ENCODE results near the gene IGF2R.
"Not testable (repeated sequence)": the region's sequence is repeated elsewhere in the genome, so short reads cannot be mapped to it uniquely, and the experiment has no call there.

The IGF2R gene

DNA sequence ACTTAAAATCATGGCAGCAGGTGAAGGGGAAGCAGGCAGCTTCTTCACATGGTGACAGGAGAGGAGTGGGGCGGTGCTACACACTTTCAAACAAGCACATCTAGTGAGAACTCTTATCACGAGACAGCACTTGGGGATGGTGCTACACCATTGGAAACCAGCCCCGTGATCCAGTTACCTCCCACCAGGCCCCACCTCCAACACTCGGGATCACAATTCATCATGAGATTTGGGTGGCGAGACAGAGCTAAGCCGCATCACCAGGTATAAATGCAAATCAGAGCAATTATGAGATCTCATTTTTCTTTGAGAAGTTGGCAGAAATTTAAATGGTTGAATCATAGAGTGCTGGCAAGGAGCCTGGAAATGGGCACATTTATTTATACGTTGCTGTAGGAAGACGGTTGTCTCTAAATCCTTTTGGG lies 31.4 kb downstream of the IGF2R start:
- no peak for DNase-seq (ENCODE audit: low read depth)
- TF ChIP-seq MYC (IDR thresholded peaks at IDR 0.05; ENCODE audit: low read depth, low read length) = no peak
- TF ChIP-seq CTCF (IDR thresholded peaks at IDR 0.05; ENCODE audit: low read depth, low read length) = no peak
- TF ChIP-seq POLR2A (IDR thresholded peaks at IDR 0.05; ENCODE audit: extremely low read depth, insufficient read length) = no peak
- TF ChIP-seq, protein P1, sequence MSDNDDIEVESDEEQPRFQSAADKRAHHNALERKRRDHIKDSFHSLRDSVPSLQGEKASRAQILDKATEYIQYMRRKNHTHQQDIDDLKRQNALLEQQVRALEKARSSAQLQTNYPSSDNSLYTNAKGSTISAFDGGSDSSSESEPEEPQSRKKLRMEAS (IDR thresholded peaks at IDR 0.05; ENCODE audit: low read depth, low read length) = no peak
- H3K4me3 ChIP-seq (ENCODE audit: low read depth, low read length) = no peak overlapping the region

DNA sequence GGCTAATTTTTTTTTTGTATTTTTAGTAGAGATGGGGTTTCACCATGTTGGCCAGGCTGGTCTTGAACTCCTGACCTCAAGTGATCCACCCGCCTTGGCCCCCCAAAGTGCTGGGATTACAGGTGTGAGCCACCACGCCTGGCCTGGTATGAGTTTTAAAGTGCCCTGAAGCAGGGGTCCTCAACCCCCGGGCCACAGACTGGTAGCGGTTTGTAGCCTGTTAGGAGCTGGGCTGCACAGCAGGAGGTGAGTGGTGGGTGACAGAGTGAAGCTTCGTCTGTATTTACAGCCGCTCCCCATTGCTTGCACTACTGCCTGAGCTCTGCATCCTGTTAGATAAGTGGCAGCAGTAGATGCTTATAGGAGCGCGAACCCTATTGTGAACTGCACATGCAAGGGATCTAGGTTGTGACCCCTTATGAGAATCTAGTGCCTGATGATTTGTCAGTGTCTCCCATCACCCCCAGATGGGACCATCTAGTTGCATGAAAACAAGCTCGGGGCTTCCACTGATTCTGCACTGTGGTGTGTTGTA lies 32.1 kb downstream of the IGF2R start:
- not testable (repeated sequence) for DNase-seq (ENCODE audit: low read depth); H3K4me3 ChIP-seq (ENCODE audit: low read depth, low read length)

DNA sequence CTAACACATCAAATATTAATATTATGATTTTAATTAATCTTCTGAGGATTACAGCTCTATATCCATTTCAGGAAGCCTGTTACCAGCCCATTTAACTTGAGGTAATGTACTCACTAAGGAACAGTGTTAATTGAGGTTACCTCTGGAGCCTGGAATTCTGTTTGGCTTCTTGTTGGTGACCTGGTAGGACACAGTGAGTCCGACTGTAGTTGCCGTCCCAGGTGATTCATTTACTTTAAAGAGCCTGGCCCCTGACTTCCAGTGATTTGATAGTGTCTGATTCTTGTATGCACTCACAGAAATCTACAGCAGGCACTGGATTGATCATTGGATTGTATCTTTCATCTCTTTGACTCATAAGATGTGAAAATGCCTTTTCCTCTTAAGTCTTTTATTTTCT lies 34.0 kb downstream of the IGF2R start:
- TF ChIP-seq CTCF (IDR thresholded peaks at IDR 0.05; ENCODE audit: low read depth, low read length) = no peak
- TF ChIP-seq MYC (IDR thresholded peaks at IDR 0.05; ENCODE audit: low read depth, low read length) = no peak
- TF ChIP-seq, protein P1 (IDR thresholded peaks at IDR 0.05; ENCODE audit: low read depth, low read length) = no peak
- TF ChIP-seq POLR2A (IDR thresholded peaks at IDR 0.05; ENCODE audit: extremely low read depth, insufficient read length) = no peak
- DNase-seq (ENCODE audit: low read depth) = no peak
- H3K4me3 ChIP-seq (ENCODE audit: low read depth, low read length) = no peak overlapping the region

- no peak overlapping the region for H3K4me3 ChIP-seq (ENCODE audit: low read depth, low read length)
- TF ChIP-seq CTCF (IDR thresholded peaks at IDR 0.05; ENCODE audit: low read depth, low read length) (no peak), POLR2A (IDR thresholded peaks at IDR 0.05; ENCODE audit: extremely low read depth, insufficient read length) (no peak), MYC (IDR thresholded peaks at IDR 0.05; ENCODE audit: low read depth, low read length) (no peak)
- TF ChIP-seq, protein P1 (IDR thresholded peaks at IDR 0.05; ENCODE audit: low read depth, low read length) = no peak
- DNase-seq (ENCODE audit: low read depth) = no peak
Measured at GRCh38 chr6:160004018-160004417, 35.1 kb downstream of the IGF2R start.

DNA sequence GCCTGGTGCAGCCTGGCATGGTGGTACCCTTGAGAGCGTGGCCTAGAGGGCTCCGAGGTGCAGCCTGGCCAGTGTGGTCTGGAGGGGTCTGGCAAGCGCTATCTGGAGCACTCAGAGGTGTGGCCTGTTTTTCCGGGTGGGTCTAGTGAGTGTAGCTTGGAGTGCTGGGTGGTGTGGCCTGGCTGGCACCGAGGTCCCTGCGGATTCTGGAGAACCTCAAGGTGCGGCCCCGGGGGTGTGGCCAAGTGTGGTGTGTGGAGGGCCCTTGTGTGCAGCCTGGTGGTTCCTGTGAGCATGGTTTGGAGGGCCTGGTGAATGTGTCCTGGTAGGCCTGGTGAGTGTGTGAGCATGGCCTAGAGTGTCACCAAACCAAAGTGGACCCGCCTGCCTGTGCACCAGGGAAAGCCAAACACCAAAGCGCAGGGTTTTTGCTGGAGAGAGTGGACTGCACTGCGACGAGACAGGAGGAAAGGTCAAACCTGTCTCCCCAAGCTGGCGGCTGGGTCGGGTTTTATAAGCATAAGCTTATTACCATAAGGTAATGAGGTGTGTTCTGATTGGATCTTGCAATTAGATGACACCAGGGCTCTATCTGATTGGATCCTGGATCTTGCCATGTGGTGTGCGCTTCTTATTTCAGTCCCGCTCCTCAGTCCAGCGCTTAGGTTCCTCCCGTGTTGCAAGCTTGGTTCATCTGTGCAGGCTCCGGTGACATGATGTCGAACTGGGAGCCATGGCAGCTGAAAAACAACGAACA lies 35.7 kb downstream of the IGF2R start:
- DNase-seq (ENCODE audit: low read depth) = no peak
- TF ChIP-seq POLR2A (IDR thresholded peaks at IDR 0.05; ENCODE audit: extremely low read depth, insufficient read length) (no peak), CTCF (IDR thresholded peaks at IDR 0.05; ENCODE audit: low read depth, low read length) (no peak), MYC (IDR thresholded peaks at IDR 0.05; ENCODE audit: low read depth, low read length) (no peak)
- TF ChIP-seq, protein P1 (IDR thresholded peaks at IDR 0.05; ENCODE audit: low read depth, low read length) = no peak
- H3K4me3 ChIP-seq (ENCODE audit: low read depth, low read length) = no peak overlapping the region

- no peak for DNase-seq (ENCODE audit: low read depth)
- no peak overlapping the region for H3K4me3 ChIP-seq (ENCODE audit: low read depth, low read length)
- TF ChIP-seq POLR2A (IDR thresholded peaks at IDR 0.05; ENCODE audit: extremely low read depth, insufficient read length) = no peak
- TF ChIP-seq, protein P1 (IDR thresholded peaks at IDR 0.05; ENCODE audit: low read depth, low read length) = no peak
- no peak for TF ChIP-seq MYC (IDR thresholded peaks at IDR 0.05; ENCODE audit: low read depth, low read length)
- no peak for TF ChIP-seq CTCF (IDR thresholded peaks at IDR 0.05; ENCODE audit: low read depth, low read length)
Measured at GRCh38 chr6:160005211-160005610, 36.3 kb downstream of the IGF2R start.
